Measurements from ENCODE around the gene BTBD10.

GRCh38 chr11:13462901-13463778, at the start of gene BTBD10:
- TF ChIP-seq MAX (IDR thresholded peaks at IDR 0.05) (peak; percentile 90), TAF1 (IDR thresholded peaks at IDR 0.05; ENCODE audit: low read depth) (peak; percentile 84), RAD21 (IDR thresholded peaks at IDR 0.05; ENCODE audit: low read depth) (no peak), YY1 (IDR thresholded peaks at IDR 0.05; ENCODE audit: low read depth) (no peak), EGR1 (IDR thresholded peaks at IDR 0.05) (peak; percentile 42; the same call in 1 of the 2 replicates), REST (IDR thresholded peaks at IDR 0.05; ENCODE audit: low read depth) (peak; percentile 16; the same call in 1 of the 2 replicates), CREB1 (IDR thresholded peaks at IDR 0.05; ENCODE audit: low read depth) (no peak), FOXM1 (IDR thresholded peaks at IDR 0.05; ENCODE audit: borderline replicate concordance, low read depth) (peak; percentile 91), EP300 (IDR thresholded peaks at IDR 0.05; ENCODE audit: borderline replicate concordance) (no peak)
